Spinal cord (tissue), 10 donors: ENCODE measurements around the gene SPTB. TPM values are rescaled to one million over a fixed set of nuclear protein-coding genes. Genes with fewer than 3 reads are reported as not detected.
A peak's percentile ranks its signal among the peaks of the same experiment; 100 is the strongest.

Source experiments
- DNase-seq, 6 donors: peaks; one replicate each; pipeline versions ENCODE4 v3.0.0 to v3.0.0-alpha.2; 2013 to 2015; ENCODE audit warnings: low spot score in 6 of 6, low read depth in 4 of 6
- H3K27ac ChIP-seq: one replicate; pipeline ENCODE4 v1.5.1; 2013; ENCODE audit warnings: low read depth, low read length, control low read depth
- H3K27me3 ChIP-seq: one replicate; pipeline ENCODE4 v1.6.1; 2013; ENCODE audit warnings: low read length; ENCODE audit not compliant: control insufficient read depth, insufficient read depth
- H3K36me3 ChIP-seq: one replicate; pipeline ENCODE4 v1.6.1; 2013; ENCODE audit warnings: low read length; ENCODE audit not compliant: control insufficient read depth, insufficient read depth
- H3K4me1 ChIP-seq: one replicate; pipeline ENCODE4 v1.6.1; 2013; ENCODE audit warnings: low read length; ENCODE audit not compliant: control insufficient read depth, insufficient read depth
- H3K4me3 ChIP-seq: one replicate; pipeline ENCODE4 v1.5.1; 2013; ENCODE audit warnings: low read depth, low read length, control low read depth
- H3K9me3 ChIP-seq: one replicate; pipeline ENCODE4 v1.6.1; 2013; ENCODE audit warnings: low read length; ENCODE audit not compliant: control insufficient read depth, insufficient read depth
- whole genome bisulfite sequencing: methylation state at CpG from one replicate; pipeline ENCODE4 v1.1.5; 2013; ENCODE audit warnings: missing lambda C conversion rate; ENCODE audit not compliant: insufficient coverage; 5-methylcytosine and 5-hydroxymethylcytosine counted together
- polyA plus RNA-seq, 2 donors: library from polyadenylated mRNA; unstranded; fragments of 120-200 nt; gene quantifications; one replicate each; pipeline ENCODE4 v1.2.1, GENCODE V29; 2013; ENCODE audit not compliant: insufficient read length in 2 of 2
- total RNA-seq, 2 donors: library from RNA; depleted of rRNA in 1 of 2; stranded (reverse); fragments of 120-200 nt in 1 of 2; fragments of >200 nt in 1 of 2; gene quantifications; one replicate each; pipeline versions ENCODE4 v1.2.3 to v1.2.4, GENCODE V29; 2013 to 2014
- donor health status: healthy.

SPTB gene
- total and polyA plus RNA-seq, 4 donors = 19.0 to 42.3 (median 35.2) TPM

DNA sequence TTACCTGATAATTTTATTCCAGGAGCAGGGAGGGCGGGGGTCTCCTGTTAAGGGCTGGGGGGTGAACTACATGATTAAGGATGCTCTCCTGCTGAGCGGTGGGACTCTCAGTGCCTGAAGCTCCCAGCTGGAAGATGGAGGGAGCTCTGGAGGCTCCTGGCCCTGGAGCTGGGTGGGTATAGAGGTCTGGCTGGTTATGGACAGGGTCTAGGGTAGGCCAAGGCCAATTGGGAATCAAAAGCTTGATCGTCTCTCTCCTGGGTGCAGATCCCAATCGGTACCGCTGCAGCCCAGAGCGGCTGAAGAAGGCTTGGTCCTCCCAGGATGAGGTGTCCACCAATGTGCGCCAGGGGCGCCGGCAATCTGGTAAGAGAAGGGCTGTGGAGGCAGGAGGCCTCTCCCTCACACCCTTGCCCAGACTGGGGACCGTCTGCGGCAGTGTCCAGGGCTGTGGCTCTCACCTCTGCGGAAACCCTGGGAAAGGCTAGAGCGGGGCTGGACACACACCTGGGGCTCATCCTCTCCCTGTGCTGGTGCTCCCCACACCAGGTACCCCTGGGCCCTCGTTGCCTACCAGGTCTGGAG is 147.1 kb downstream of the SPTB start:
- no peak for DNase-seq
- H3K4me3 ChIP-seq = no peak overlapping the region
- H3K27me3 ChIP-seq = no peaks in the 10 kb centered on the region
- WGBS = over 99% methylated on average over 13 of the region's 14 CpGs
- no peaks in the 10 kb centered on the region for H3K9me3 ChIP-seq
- H3K4me1 ChIP-seq = peaks cover 23% of the 10 kb centered on the region
- peaks cover 75% of the 10 kb centered on the region for H3K36me3 ChIP-seq
- no peak overlapping the region for H3K27ac ChIP-seq

DNA sequence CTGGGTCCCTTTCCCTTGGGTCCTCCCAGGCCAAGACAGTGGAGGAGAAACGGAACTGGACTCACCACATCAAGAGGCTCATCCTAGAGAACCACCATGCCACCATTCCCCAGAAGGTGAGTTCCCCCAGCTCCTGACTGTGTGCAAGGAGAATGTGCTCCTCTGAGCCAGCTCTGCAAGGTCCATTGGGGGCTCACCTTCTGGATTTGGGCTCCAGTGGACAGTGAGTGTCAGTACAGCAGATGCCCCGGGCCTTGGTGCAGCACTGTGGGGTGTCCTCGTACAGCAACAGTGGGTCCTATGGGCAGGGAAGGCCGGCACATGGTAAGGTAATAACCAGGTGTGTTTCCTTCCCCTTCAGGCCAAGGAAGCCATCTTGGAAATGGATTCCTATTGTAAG is 147.6 kb downstream of the SPTB start:
- DNase-seq = no peak
- Histone ChIP-seq H3K4me1 (peaks cover 19% of the 10 kb centered on the region), H3K27me3 (no peaks in the 10 kb centered on the region), H3K27ac (no peak overlapping the region), H3K9me3 (no peaks in the 10 kb centered on the region), H3K36me3 (peaks cover 73% of the 10 kb centered on the region), H3K4me3 (no peak overlapping the region)
- 90% methylated on average over 4 of the region's 4 CpGs for WGBS

DNA sequence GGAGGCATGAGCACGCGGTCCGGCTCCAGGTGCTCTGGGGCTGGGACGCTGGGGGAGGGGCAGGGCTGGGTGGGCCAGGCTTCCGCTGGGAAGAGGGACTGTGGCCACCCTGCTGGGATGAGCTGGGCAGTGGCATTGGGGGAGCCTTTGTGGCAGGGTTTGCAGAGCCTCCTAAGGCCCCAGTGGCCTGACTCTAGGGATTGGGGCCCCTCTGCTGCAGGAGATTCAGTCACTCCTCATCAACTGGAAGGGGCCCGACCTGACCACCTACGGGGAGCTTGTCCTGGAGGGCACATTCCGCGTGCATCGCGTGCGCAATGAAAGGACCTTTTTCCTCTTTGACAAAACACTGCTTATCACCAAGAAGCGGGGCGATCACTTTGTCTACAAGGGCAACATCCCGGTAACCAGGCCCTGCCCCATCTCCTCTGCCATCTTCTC is 148.5 kb downstream of the SPTB start:
- no peak overlapping the region for H3K4me3 ChIP-seq
- H3K4me1 ChIP-seq = peaks cover 18% of the 10 kb centered on the region
- peaks cover 63% of the 10 kb centered on the region for H3K36me3 ChIP-seq
- no peak overlapping the region for H3K27ac ChIP-seq
- WGBS = 90% methylated on average over 15 of the region's 15 CpGs
- no peak for DNase-seq
- no peaks in the 10 kb centered on the region for H3K9me3 ChIP-seq
- H3K27me3 ChIP-seq = no peaks in the 10 kb centered on the region

DNA sequence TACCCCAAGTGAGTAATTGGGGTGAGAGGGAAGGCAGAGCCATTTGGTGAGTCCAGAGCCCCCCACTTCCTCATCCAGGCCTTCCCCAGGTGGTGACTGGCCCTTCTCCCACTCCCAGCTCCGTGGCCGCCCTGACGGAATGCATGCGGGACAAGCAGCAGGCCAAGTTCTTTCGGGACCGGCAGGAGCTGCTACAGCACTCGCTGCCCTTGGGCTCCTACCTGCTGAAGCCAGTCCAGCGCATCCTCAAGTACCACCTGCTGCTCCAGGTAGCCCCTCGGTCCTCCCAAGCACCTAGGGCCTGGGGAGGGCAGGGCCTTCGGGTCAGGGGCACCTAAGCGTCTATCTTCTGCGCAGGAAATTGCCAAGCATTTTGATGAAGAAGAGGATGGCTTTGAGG is 149.0 kb downstream of the SPTB start:
- Histone ChIP-seq H3K9me3 (no peaks in the 10 kb centered on the region), H3K4me1 (peaks cover 16% of the 10 kb centered on the region), H3K4me3 (no peak overlapping the region), H3K27ac (no peak overlapping the region), H3K36me3 (peaks cover 60% of the 10 kb centered on the region), H3K27me3 (no peaks in the 10 kb centered on the region)
- 96% methylated on average over 12 of the region's 12 CpGs for WGBS
- no peak for DNase-seq

DNA sequence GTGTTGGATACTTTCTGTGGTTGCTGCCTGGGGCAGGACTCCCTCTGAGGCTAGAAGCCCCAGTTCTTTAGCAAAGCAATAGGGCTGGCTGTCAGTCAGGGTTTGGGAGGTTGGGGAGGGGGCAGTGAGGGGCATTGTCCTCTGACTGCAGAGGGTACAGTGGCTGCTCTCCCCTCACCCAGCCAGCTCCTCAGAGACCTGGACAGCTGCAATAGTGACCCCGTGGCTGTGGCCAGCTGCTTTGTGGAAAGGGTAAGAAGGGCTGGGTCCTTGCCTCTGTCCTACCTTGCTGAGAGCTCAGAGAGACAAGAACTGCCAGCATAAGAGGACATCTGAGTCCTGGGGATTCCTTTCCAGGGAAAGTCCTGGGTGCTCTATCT is 149.7 kb downstream of the SPTB start:
- Histone ChIP-seq H3K4me3 (no peak overlapping the region), H3K27me3 (no peaks in the 10 kb centered on the region), H3K36me3 (peaks cover 60% of the 10 kb centered on the region), H3K9me3 (no peaks in the 10 kb centered on the region), H3K4me1 (peaks cover 15% of the 10 kb centered on the region), H3K27ac (no peak overlapping the region)
- WGBS = 71% methylated on average over 1 of the region's 1 CpG
- no peak for DNase-seq

DNA sequence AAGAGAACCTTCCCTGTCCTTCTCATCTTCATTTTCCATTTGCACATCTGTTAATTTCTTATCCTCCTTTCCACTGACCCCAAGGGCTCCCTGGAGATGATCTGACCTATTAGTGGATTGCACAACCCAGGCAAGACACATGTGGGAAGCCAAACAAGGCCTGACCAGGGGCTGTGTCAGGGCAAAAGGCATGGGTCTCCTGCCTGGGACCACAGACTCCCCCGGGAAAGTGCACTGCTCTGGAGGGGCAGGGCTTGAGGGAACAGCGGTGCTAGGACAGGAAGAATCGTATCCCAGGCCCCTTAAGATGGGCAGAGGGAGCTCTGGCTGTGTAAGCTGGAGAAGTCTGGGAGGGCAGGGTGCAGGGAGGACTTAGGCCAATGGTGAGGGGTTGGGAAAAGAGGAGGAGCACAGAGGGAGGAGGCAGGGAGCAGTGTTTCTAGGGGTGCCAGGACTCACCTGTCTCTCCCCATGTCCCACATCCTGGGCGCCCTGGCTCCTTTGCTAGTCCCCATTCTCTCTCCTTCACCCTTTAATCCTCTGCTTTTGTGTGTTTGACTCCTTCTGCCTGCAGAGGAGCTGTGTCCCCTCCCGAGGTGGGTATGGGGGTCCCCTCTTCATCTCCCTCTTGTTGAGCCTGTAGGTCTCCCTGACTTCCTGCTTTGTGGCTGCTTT is 150.2 kb downstream of the SPTB start:
- Histone ChIP-seq H3K9me3 (no peaks in the 10 kb centered on the region), H3K4me1 (peaks cover 11% of the 10 kb centered on the region), H3K27ac (no peak overlapping the region), H3K36me3 (peaks cover 60% of the 10 kb centered on the region), H3K4me3 (no peak overlapping the region), H3K27me3 (no peaks in the 10 kb centered on the region)
- DNase-seq = no peak
- 76% methylated on average over 3 of the region's 5 CpGs for WGBS

DNA sequence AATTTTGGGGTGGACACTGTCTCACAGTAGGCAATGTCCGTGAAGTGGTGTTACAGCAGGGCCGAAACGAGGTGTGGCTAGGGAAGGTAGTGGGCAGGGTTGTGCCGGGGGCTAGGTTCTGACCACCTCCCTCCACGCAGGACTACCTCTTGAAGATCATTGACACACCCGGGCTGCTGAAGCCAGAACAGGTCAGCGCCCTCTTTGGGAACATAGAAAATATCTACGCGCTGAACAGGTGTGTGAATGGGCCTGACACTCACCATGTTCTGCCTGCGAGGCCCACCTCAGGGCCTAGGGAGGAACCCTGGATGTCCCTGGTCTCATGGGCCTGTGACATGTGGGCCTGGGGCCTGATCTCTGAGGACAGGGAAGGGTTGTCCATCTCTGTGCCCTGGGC is 150.9 kb downstream of the SPTB start:
- no peak overlapping the region for H3K4me3 ChIP-seq
- H3K9me3 ChIP-seq = no peaks in the 10 kb centered on the region
- DNase-seq = no peak
- H3K36me3 ChIP-seq = peaks cover 60% of the 10 kb centered on the region
- WGBS = 98% methylated on average over 10 of the region's 10 CpGs
- H3K27ac ChIP-seq = no peak overlapping the region
- no peaks in the 10 kb centered on the region for H3K27me3 ChIP-seq
- H3K4me1 ChIP-seq = peaks cover 15% of the 10 kb centered on the region

DNA sequence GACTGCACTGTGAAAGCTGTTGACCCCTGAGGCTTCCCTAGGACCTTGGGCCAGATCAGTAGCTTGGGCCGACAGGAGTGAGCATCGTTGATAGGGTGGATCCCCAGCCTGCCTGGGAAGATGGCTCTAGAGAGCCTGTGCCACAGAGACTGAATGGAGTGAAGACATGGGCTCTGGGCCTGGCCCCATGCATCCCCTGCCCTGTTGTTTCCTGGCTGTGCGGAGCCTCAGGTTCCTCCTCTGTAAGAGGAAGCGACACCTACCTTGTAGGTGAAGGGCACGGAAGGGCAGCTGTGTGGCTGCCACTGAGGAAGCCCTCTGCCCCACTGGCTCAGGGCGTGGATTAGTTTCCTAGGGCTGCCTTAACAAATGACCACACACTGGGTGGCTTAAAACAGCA is 151.6 kb downstream of the SPTB start:
- 91% methylated on average over 5 of the region's 6 CpGs for WGBS
- DNase-seq = no peak
- Histone ChIP-seq H3K27ac (no peak overlapping the region), H3K4me3 (no peak overlapping the region), H3K36me3 (peaks cover 55% of the 10 kb centered on the region), H3K4me1 (peaks cover 23% of the 10 kb centered on the region), H3K27me3 (no peaks in the 10 kb centered on the region), H3K9me3 (no peaks in the 10 kb centered on the region)

DNA sequence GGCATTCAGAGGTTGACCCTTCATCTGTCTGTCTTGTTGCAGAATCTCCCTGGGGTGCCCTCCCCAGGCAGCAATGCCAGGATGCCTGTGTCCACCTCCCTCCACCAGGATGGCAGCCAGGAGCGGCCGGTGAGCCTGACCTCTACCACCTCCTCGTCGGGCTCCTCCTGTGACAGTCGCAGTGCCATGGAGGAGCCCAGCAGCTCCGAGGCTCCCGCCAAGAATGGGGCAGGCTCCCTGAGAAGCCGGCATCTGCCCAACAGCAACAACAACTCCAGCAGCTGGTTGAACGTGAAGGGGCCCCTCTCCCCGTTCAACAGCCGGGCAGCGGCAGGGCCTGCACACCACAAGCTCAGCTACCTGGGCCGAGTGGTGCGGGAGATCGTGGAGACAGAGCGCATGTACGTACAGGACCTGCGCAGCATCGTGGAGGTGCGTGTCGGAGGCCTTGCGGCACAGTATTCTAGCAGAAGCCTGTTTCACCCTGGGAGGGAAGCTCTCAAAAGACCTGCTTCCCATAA is 152.1 kb downstream of the SPTB start:
- Histone ChIP-seq H3K27me3 (no peaks in the 10 kb centered on the region), H3K4me1 (peaks cover 28% of the 10 kb centered on the region), H3K4me3 (no peak overlapping the region), H3K27ac (no peak overlapping the region), H3K9me3 (no peaks in the 10 kb centered on the region), H3K36me3 (peaks cover 50% of the 10 kb centered on the region)
- no peak for DNase-seq
- 85% methylated on average over 22 of the region's 22 CpGs for WGBS

DNA sequence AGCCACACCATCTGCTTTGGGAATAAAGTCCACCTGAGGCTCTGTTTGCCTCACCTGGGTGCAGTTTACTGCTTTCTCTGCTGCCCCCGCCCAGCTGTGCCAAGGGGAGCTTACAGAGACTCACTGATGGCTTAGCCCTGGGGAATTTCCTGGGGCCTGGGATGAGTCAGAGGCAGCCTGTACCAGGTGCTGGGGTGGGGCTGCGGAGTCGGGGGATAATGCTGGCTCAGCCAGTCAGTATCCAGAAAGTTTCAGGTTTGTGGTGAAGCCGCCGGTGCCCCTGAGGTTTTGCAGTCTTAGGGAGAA is 153.2 kb downstream of the SPTB start:
- Histone ChIP-seq H3K4me3 (no peak overlapping the region), H3K27ac (peak overlapping the region; percentile 18), H3K9me3 (no peaks in the 10 kb centered on the region), H3K4me1 (peaks cover 38% of the 10 kb centered on the region), H3K36me3 (peaks cover 40% of the 10 kb centered on the region), H3K27me3 (no peaks in the 10 kb centered on the region)
- 91% methylated on average over 5 of the region's 5 CpGs for WGBS
- DNase-seq = no peak
